CD4-positive, alpha-beta T cell treated with Interleukin-17A for 4 hours (primary cell): ENCODE results near the gene SNORC.
"Not testable (repeated sequence)": the region's sequence is repeated elsewhere in the genome, so short reads cannot be mapped to it uniquely, and the experiment has no call there.

Experiments
- DNase-seq: peaks from one replicate; pipeline ENCODE4 v3.0.0-alpha.2; 2020; ENCODE audit warnings: mixed read lengths

SNORC gene

DNA sequence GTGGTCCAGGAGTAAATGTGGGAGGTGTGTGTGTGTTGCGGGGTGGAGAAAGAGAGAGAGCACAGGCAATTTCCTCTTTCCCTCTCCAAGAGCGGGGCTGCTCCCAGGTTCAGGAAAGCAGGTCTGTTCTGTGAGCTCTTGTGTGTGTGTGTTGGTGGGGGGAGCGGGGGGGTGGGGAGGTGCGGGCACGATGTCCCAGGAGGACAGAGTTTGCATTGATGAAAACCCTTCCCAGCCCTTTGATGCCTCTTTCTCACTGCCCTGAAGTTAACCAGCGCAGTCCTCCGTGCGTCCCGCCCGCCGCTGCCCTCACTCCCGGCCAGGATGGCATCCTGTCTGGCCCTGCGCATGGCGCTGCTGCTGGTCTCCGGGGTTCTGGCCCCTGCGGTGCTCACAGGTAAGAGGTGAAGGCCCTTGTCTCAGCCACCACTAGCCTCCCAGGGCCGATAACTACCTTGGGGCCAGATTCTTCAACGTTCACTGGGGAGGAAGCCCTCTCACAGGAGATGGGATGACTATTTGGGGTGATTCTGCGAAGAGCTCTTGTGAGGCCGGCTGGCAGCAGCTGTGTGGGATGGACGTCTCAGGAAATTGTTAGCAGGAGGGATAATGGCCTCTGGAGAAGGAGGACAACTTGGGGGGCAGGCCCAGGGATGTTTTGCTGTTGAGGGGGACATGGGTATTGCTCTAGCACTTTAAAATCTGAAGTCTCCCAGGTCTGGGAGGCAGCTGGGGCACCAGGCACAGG is at the start of gene SNORC:
TSS of gene SNORC (plus strand) at position 247 of the 748 bp plus-strand sequence. CDS start at position 325, 78 bp downstream.
- DNase-seq: no peak

DNA sequence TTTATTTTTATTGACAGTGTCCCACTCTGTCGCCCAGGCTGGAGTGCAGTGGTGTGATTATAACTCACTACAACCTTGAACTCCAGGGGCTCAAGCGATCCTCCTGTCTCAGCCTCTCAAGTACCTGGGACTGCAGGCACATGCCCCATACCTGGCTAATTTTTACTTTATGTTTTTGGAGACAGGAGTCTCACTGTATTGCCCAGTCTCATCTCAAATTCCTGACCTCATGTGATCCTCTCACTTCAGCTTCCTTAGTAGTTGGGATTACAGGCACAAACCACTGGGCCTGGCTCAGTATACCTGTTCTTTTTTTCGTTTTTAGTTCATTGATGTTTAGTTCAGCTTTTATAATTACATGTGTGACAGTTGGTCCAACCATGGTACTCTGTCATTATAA is 40.1 kb upstream of the SNORC start:
- DNase-seq: no peak

- no peak for DNase-seq
Observed at GRCh38 chr2:232831496-232831895, 38.6 kb upstream of the SNORC start.

DNA sequence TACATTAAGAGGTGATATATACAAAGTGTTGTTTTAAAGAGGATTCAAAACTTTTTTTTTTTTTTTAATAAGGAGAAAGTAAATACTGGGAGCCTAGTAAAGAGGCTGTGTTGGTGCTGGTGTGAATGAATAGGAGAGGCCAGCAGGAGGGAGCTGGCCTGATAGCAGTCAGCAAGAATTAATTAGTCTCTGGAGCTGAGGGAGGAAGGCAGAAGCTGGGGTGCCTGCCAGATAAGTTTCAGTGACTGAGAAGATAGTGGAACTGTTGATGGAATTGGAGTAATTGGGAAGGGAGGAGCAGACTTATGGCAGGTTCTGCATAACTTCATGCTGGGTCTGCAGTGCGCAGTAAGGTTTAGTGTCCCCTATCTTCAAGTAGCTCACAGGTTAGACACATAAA is 36.2 kb upstream of the SNORC start:
- no peak for DNase-seq

DNA sequence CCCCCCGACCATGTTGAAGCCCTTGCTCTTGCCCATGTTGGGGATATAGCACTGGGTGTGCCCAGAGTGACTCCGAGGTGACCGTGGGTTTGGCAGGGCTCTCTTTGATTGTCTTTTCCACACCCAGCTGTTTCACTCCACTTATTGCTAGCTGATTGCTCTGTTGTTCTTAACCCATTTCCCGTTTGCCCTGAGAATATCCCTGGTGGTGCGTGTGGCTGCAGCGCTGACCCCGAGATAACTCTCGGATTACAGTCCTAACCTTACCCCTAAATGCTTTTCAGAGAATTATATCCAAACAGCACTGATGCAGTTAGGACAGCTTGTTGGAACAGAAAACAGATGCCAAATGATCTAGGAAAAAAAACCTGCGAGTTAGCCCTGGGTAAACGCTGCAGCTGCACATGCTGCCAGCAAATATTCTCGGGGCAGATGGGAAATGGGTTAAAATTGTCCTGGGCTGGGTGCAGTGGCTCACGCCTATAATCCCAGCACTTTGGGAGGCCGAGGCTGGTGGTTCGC is 34.3 kb upstream of the SNORC start:
- no peak for DNase-seq

DNA sequence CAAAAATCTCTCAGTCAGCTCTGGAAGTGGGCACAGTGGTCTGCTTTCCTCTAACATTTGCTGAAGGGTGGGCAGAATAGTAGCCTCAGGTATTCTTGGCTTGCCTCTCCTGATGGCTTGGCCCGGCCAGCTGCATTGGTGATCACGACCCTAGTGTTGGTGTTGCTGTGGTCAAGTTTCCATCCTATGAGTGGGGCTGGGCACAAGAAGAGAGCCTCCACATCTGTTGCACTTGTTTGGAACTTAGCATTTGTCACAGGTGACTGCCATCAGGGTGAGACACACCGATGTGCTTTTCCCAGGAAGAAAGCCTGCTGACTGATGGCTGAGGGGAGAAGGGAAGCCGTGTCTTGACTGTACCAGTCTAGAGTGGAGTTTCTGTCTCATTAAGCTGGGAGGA is 33.1 kb upstream of the SNORC start:
- DNase-seq: no peak

DNA sequence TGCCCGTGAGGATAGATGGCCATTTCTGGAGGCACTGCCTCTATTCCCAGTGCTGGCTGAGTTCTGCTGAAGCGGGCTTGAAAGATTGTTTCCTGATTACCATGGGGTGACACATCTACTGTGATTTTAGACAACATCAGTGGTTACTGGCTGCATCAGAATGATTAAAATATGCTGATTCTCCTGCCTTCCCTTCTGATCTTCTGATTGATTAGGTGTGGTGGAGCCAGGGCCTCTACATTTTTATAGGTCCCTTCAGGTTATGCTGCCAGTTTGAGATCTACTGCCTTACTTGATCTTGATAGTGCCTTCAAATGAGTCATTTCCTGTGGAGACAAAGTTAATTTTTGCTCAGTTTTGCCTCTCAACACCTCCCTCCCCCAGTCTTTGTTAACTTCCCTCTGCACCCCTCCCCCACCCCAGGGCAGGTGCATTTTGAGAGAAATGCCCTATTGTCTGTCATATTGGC is 31.6 kb upstream of the SNORC start:
- peak; percentile 79 for DNase-seq

DNA sequence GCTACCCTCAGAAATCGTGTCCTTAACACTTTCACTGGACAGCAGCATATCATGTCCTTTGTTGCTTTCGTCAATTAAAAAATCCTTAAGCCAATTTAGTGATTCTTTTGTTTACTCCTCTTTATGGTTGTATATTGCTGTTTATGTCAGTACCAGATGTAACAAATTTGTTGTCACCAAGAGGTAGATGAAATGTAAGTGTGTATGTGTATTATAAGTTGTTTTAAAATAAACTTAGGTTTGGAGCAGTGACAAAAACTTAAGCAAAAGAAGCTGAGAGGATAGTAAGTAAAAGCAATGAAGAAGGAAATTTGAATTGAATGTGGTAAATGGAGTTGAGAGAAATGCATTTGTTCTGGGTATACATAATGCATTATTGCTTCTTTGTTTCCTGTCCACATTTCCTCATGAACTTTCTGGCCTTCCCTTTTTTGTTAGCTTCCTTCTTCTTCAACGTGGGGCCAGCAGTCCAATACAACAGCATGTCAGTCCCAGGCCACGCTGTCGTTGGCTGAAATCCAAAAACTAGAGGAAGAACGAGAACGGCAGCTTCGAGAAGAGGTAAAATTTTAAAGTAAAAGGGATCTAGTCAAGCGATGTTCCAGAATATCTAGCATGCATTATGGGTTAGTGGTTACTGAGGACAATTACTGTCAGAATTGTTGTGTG is 30.5 kb upstream of the SNORC start:
- no peak for DNase-seq

DNA sequence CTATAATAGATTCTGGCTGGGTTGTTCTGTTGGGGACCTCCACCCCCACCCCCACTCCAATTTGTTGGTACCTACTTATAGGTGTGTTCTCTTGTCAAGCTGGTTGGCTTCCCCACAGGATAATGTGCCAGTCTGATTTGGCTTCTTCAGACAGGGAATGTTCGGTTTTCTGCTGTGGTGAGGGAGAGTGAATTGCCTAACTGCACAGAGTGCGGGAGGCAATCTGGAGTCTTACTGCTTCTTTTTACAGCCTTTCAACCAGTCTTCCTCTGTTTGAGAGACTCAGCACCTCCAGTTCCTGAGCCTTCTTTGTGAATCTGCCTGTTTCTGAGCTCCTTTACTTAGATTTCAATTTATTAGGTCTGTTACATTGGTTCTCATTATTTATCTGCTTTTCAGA is 27.4 kb upstream of the SNORC start:
- DNase-seq: no peak

DNA sequence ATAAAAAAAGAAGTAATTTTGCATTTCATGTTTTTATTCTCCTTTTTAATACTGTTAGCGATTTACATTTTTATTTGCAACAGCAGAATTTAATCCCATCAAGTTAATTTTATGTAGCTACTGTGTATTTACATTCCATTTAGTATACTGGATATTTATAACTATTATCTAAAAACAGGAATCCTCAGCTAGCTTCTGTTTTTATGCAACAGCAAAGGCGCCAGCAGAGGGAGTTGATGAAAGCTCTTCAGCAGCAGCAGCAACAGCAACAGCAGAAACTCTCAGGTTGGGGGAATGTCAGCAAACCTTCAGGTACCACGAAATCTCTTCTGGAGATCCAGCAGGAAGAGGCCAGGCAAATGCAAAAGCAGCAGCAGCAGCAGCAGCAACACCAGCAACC is 26.2 kb upstream of the SNORC start:
- peak; percentile 7 for DNase-seq

DNA sequence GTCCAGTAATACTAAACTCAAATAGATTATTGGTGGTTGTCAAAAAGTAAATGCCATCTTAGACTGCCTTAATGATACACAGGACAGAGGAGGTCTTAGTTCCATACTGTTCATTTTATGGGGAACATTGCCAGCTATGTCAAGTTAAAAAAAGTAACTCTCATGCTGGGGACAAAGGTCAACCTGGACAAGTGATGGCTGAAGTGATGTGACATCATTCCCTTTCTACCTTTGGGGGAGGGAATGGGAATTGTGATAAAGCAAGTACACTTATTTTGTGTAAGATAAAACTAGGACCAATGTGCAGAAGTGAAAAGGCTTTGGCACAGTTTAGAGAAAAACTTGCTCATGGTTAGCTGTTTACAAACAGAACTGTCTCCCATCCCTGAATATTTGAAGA is 24.0 kb upstream of the SNORC start:
- DNase-seq: no peak

DNA sequence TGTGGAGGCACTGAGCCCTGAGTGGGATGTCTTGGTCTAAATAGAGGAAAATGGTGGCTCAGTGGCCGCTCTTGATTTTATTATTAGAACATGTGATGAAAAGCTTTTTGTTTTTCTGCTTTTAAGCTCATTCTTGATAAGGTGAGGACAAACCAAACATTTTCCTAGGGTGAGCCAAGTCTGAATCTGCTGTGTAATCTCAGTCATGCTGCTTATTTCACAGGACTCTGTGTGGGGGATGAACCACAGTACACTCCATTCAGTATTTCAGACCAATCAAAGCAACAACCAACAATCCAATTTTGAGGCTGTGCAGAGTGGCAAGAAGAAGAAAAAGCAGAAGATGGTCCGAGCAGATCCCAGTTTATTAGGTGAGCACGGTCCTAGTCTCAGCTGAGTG is 20.0 kb upstream of the SNORC start:
- DNase-seq: no peak

GRCh38 chr2:232852081-232852480 is 18.0 kb upstream of the SNORC start:
- not testable (repeated sequence) for DNase-seq

DNA sequence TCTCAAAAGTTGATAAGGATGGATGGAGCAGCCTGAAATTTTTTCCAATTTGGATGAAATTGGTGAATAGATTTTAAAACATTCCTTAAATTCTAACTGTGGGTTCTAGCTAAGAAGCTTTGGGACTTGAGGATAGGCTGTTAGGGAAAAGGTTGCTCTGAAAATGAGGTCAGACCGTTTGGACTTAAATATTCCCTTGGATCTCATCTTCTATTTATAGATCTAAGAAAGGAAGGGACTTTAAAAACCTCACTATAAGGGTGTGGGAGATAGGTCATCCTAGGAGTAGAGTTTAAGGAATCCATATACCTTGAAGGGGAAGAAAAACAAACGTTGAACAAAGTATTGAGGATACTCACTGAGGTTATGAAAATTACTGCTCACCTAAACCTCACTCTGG is 17.4 kb upstream of the SNORC start:
- no peak for DNase-seq

- DNase-seq: no peak
Observed at GRCh38 chr2:232854082-232854481, 16.0 kb upstream of the SNORC start.

GRCh38 chr2:232857158-232857563 is 12.9 kb upstream of the SNORC start:
- no peak for DNase-seq

DNA sequence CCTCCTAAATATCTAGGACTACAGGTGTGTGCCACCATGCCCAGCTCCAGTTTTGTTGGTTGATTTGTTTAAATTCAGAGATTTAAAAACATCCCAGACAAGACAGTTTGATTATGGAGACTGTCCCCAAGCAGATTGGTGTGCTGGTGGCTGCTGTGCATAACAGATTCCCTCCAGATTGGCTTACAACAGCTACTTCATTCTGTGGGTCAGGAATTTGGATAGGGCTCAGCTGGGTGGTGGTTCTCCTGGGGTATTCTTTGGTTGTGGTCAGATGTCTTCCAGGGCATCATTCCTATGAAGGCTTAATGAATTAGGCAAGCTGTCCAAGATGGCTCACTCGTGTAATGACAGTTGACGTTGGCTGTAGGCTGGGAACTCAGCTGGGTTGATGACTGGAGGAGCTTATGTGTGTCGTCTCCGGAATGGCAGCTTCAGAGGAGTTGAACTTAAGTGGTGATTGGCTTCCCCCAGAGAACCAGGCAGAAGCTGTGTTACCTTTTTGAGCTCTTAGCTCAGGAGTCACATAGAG is 10.6 kb upstream of the SNORC start:
- no peak for DNase-seq

- DNase-seq: no peak
Observed at GRCh38 chr2:232860593-232861241, 9.3 kb upstream of the SNORC start.

DNA sequence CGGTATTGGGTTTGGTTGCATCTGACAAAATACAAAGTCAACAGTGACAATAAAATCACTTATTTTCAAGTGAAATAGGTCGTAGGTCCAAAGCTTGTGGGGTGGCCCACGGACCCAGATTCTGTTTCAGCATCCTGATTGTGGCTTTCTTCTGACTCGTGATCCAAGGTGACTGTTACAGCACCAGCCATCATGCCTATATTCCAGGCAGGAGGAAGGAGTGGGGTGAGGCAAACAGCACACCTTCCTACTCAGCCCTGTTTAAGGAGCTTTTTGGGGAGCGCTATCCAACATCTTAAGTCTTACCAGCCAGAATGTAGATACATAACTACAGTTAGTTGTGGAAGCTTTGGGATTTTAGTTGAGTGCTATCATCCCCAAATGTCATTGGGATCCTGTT is 8.7 kb upstream of the SNORC start:
- no peak for DNase-seq

- DNase-seq: no peak
Observed at GRCh38 chr2:232863996-232864395, 6.1 kb upstream of the SNORC start.

DNA sequence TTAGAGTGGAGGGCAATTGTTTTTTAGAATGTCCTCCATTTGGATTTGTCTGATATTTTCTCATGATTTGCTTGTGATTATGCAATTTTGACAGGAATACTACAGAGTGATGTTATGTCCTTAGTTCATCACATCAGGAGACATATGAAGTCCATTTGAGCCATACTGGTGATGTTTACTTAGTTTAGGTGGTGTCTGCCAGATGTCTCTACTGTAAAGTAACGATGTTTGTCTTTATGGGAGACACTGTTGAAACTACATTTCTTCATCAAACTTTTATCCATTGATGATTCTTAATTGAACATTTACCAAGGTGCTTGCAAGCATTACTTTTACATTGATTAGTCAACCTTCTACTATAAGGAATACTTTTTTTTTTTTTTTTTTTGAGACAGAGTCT is 4.9 kb upstream of the SNORC start:
- no peak for DNase-seq

- no peak for DNase-seq
Observed at GRCh38 chr2:232866104-232866503, 4.0 kb upstream of the SNORC start.
